D721Med (cell line): ENCODE results near the gene PER3.

ENCODE experiments used
- DNase-seq: peaks from one replicate; pipeline ENCODE4 v3.0.0; 2011; ENCODE audit warnings: low spot score; ENCODE audit not compliant: insufficient read length
- FAIRE-seq: peaks from 2 replicates; lab custom pipeline; 2011; peaks lifted over from hg19 to GRCh38; lab: Jason Lieb, UNC
- CTCF ChIP-seq: IDR thresholded peaks from 2 replicates; pipeline ENCODE4 v1.5.1; 2012; ENCODE audit warnings: mild to moderate bottlenecking, control low read depth; ENCODE audit not compliant: insufficient read depth; ENCODE audit errors: missing control alignments

PER3 gene

GRCh38 chr1:7868070-7868780, 84.1 kb downstream of the PER3 start:
- TF ChIP-seq CTCF = no peak
- DNase-seq (no peak), FAIRE-seq (no peak)

GRCh38 chr1:7869136-7869920, 85.2 kb downstream of the PER3 start:
- no peak for TF ChIP-seq CTCF
- no peak for DNase-seq
- no peak for FAIRE-seq

- FAIRE-seq (no peak), DNase-seq (no peak)
- TF ChIP-seq CTCF = no peak
Measured at GRCh38 chr1:7871136-7871535, 87.0 kb downstream of the PER3 start.

GRCh38 chr1:7873801-7874795, 90.0 kb downstream of the PER3 start:
- TF ChIP-seq CTCF = no peak
- DNase-seq (no peak), FAIRE-seq (no peak)

- no peak for FAIRE-seq
- no peak for TF ChIP-seq CTCF
- DNase-seq = no peak
Measured at GRCh38 chr1:7878027-7878426, 93.9 kb downstream of the PER3 start.

- DNase-seq = no peak
- FAIRE-seq = no peak
- no peak for TF ChIP-seq CTCF
Measured at GRCh38 chr1:7879228-7879627, 95.1 kb downstream of the PER3 start.
